Keratinocyte (primary cell): Measurements from ENCODE around the gene TMEM201. TPM values are rescaled to one million over a fixed set of nuclear protein-coding genes. Genes with fewer than 3 reads are reported as not detected.

Experiments
- DNase-seq: peaks from one replicate; pipeline ENCODE4 v3.0.0-alpha.2; 2011; ENCODE audit warnings: low read depth, missing footprints, low spot score
- FAIRE-seq: peaks from 2 replicates; lab custom pipeline; 2011; peaks lifted over from hg19 to GRCh38; lab: Jason Lieb, UNC
- H2AFZ ChIP-seq: 2 replicates; pipeline ENCODE4 v1.6.0; 2012; ENCODE audit warnings: low read length, control low read depth, inconsistent platforms; ENCODE audit not compliant: control insufficient read depth
- H3K27ac ChIP-seq: 2 replicates; pipeline ENCODE4 v1.5.1; 2011; ENCODE audit warnings: low read length; ENCODE audit not compliant: control insufficient read depth, insufficient read depth
- H3K27me3 ChIP-seq: 3 replicates; pipeline ENCODE4 v1.6.0; 2011; ENCODE audit warnings: low read length; ENCODE audit not compliant: control insufficient read depth, insufficient read depth; ENCODE audit errors: extremely low read depth
- H3K36me3 ChIP-seq, 2 experiments: 2 replicates in 1 of 2; 3 replicates in 1 of 2; pipeline ENCODE4 v1.5.1; 2011; ENCODE audit warnings: low read length in 2 of 2, mild to moderate bottlenecking in 1 of 2; ENCODE audit not compliant: control insufficient read depth in 2 of 2, insufficient read depth in 2 of 2; ENCODE audit errors: extremely low read depth in 1 of 2
- H3K4me1 ChIP-seq: 3 replicates; pipeline ENCODE4 v1.5.1; 2011; ENCODE audit warnings: low read length; ENCODE audit not compliant: control insufficient read depth, insufficient read depth; ENCODE audit errors: extremely low read depth
- H3K4me2 ChIP-seq: 3 replicates; pipeline ENCODE4 v1.6.0; 2011; ENCODE audit warnings: low read depth, low read length; ENCODE audit not compliant: control insufficient read depth, insufficient read depth; ENCODE audit errors: extremely low read depth
- H3K4me3 ChIP-seq, 3 experiments: fragments of 200-600 bp in 1 of 3; sonication (generic) in 1 of 3; 2 replicates in 2 of 3; 3 replicates in 1 of 3; pipeline ENCODE4 v1.5.1; 2011 to 2016; ENCODE audit warnings: low read length in 3 of 3, mild to moderate bottlenecking in 3 of 3, control low read depth in 2 of 3, inconsistent platforms in 1 of 3, low read depth in 1 of 3, mixed read lengths in 1 of 3, mixed run types in 1 of 3, moderate library complexity in 1 of 3; ENCODE audit not compliant: control insufficient read depth in 2 of 3, insufficient read depth in 2 of 3; ENCODE audit errors: extremely low read depth in 1 of 3
- H3K79me2 ChIP-seq: 2 replicates; pipeline ENCODE4 v1.6.0; 2012; ENCODE audit warnings: low read length; ENCODE audit not compliant: control insufficient read depth, insufficient read depth
- H3K9ac ChIP-seq: 3 replicates; pipeline ENCODE4 v1.6.0; 2011; ENCODE audit warnings: low read length; ENCODE audit not compliant: control insufficient read depth, insufficient read depth; ENCODE audit errors: extremely low read depth
- H3K9me1 ChIP-seq: 3 replicates; pipeline ENCODE4 v1.6.0; 2011; ENCODE audit warnings: low read length; ENCODE audit not compliant: control insufficient read depth, insufficient read depth; ENCODE audit errors: extremely low read depth
- H3K9me3 ChIP-seq: 2 replicates; pipeline ENCODE4 v1.5.1; 2012; ENCODE audit warnings: low read depth, low read length; ENCODE audit not compliant: control insufficient read depth
- H4K20me1 ChIP-seq: 3 replicates; pipeline ENCODE4 v1.6.0; 2011; ENCODE audit warnings: low read length; ENCODE audit not compliant: control insufficient read depth, insufficient read depth; ENCODE audit errors: extremely low read depth
- CTCF ChIP-seq, 3 experiments: IDR thresholded peaks in 1 of 3; conservative IDR thresholded peaks in 1 of 3; optimal IDR thresholded peaks in 1 of 3; 2 replicates in 2 of 3; 3 replicates in 1 of 3; pipeline versions ENCODE3 to v1.5.1; 2011; ENCODE audit warnings: low read length in 3 of 3, mild to moderate bottlenecking in 3 of 3, moderate library complexity in 2 of 3, control low read depth in 1 of 3, inconsistent platforms in 1 of 3; ENCODE audit not compliant: insufficient read depth in 2 of 3; ENCODE audit errors: extremely low read depth in 1 of 3
- EZH2 ChIP-seq: IDR thresholded peaks from one replicate; pipeline ENCODE4 v1.6.1; 2012; ENCODE audit warnings: inconsistent platforms, mild to moderate bottlenecking, low read length, moderate library complexity
- dilution Hi-C: fragments of 300-500 bp; cut with MboI; formaldehyde crosslinking; loops from one replicate; pipeline ENCODE4 v1.7.0; 2020; ENCODE audit warnings: low sequenced_read_pairs; ENCODE audit not compliant: extremely low pct_ligation_motif_present
- polyA plus RNA-seq, 5 experiments: library from polyadenylated mRNA; depleted of rRNA in 3 of 5; stranded (reverse) in 3 of 5; stranded (forward) in 1 of 5; unstranded in 1 of 5; fragments of >200 nt; gene quantifications; 1 replicate in 1 of 5; 2 replicates in 3 of 5; 3 replicates in 1 of 5; pipeline versions ENCODE4 v1.2.1 to v1.2.3, GENCODE V29; 2011 to 2012; ENCODE audit warnings: missing spikeins in 2 of 5, low read depth in 1 of 5, low replicate concordance in 1 of 5

TMEM201 gene
- polyA plus RNA-seq, 1 donor (not counting 4 experiments of a cell fraction or from before 2014, with no cell fraction given), result 1.5 TPM

DNA sequence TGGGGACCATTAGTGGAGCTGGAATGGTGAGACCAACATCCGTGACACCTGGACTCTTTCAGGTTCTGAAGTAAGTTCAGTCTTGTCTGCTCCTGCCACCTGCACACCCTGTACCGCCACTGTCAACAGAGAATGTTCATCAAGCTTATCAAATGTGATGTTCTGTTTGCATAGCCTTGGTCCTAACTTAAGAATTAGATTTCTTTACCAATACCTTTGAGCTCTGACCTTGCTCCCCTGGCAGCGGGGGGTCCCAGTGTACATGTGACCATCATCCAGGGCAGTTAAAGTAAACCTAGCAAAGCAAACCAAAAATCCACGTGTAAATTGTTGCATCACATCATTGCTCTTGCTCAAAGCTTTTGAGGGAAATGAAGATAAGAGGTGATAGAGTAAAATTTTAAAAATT lies 35.0 kb upstream of the TMEM201 start:
- no peak overlapping the region for H3K4me3 ChIP-seq
- DNase-seq (no peak), FAIRE-seq (no peak)
- no peak overlapping the region for H3K4me2 ChIP-seq
- H3K9ac ChIP-seq, result no peak overlapping the region
- TF ChIP-seq EZH2 (no peak), CTCF (optimal IDR thresholded peaks at IDR 0.05 in 1 of 3, IDR thresholded peaks at IDR 0.05 in 1 of 3, conservative IDR thresholded peaks at IDR 0.05 in 1 of 3; ENCODE audit: extremely low read depth in 1 of 3, insufficient read depth in 2 of 3, low read length in 3 of 3) (no peak)
- H3K9me3 ChIP-seq, result no peaks in the 10 kb centered on the region
- H3K36me3 ChIP-seq, result peaks cover 7 to 22% of the 10 kb centered on the region in 2 experiments
- dilution Hi-C loops, result no loop called here
- peaks cover 8% of the 10 kb centered on the region for H4K20me1 ChIP-seq
- peaks cover 25% of the 10 kb centered on the region for H3K79me2 ChIP-seq
- H3K27me3 ChIP-seq, result no peaks in the 10 kb centered on the region
- no peaks in the 10 kb centered on the region for H3K9me1 ChIP-seq
- no peak overlapping the region for H3K27ac ChIP-seq
- peaks cover 11% of the 10 kb centered on the region for H3K4me1 ChIP-seq
- no peak overlapping the region for H2AFZ ChIP-seq

DNA sequence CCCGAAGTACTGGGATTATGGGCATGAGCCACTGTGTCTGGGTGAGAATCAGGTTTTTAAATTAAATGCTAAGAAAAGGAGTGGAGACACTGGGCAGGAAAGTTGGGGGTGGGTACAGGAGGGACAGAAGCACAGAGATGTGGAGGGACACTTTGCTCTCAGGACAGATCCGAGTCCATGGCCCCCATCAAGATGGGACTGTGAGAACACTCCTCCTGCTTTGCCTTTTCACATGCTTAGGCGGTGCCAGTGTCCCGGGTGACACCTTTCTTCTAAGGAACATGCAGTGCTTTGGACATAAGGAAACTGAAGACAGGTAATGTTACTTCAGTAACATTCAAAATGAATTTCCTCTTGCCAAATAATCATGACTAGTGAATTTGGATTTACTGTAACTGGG lies 32.8 kb upstream of the TMEM201 start:
- dilution Hi-C loops, result no loop called here
- H3K4me1 ChIP-seq, result peaks cover 11% of the 10 kb centered on the region
- H3K4me3 ChIP-seq, result no peak overlapping the region
- peak overlapping the region; percentile 7 for H3K27ac ChIP-seq
- FAIRE-seq (no peak), DNase-seq (no peak)
- H4K20me1 ChIP-seq, result peaks cover 8% of the 10 kb centered on the region
- no peak overlapping the region for H3K4me2 ChIP-seq
- H3K9me1 ChIP-seq, result no peaks in the 10 kb centered on the region
- H3K27me3 ChIP-seq, result no peaks in the 10 kb centered on the region
- peaks cover 9% of the 10 kb centered on the region for H3K79me2 ChIP-seq
- TF ChIP-seq EZH2, result no peak
- no peak for TF ChIP-seq CTCF (optimal IDR thresholded peaks at IDR 0.05 in 1 of 3, IDR thresholded peaks at IDR 0.05 in 1 of 3, conservative IDR thresholded peaks at IDR 0.05 in 1 of 3; ENCODE audit: extremely low read depth in 1 of 3, insufficient read depth in 2 of 3, low read length in 3 of 3)
- H3K36me3 ChIP-seq, result peaks cover 7 to 24% of the 10 kb centered on the region in 2 experiments
- H3K9ac ChIP-seq, result no peak overlapping the region
- no peak overlapping the region for H2AFZ ChIP-seq
- no peaks in the 10 kb centered on the region for H3K9me3 ChIP-seq
